GM18951 (cell line): Measurements from ENCODE around the gene RASGRP3.

Experiments used
- POLR2A ChIP-seq: IDR thresholded peaks from 4 replicates; pipeline ENCODE4 v1.6.1; 2011; ENCODE audit warnings: mild to moderate bottlenecking; ENCODE audit not compliant: insufficient read length, insufficient read depth; ENCODE audit errors: extremely low read depth
- in situ Hi-C: fragments of 300-500 bp; cut with MboI; formaldehyde crosslinking; loops from one replicate; pipeline ENCODE4 v1.12.0; 2022; ENCODE audit warnings: low sequenced_read_pairs, mixed read lengths, inconsistent platforms; ENCODE audit not compliant: unreplicated experiment

The RASGRP3 gene

GRCh38 chr2:33599175-33599942, 122.9 kb downstream of the RASGRP3 start, which contains the start of gene FAM98A:
Gene FAM98A (minus strand): TSS chr2:33599299. CDS start chr2:33599221, 78 bp downstream.
- in situ Hi-C loops = no loop called here
- TF ChIP-seq POLR2A = peak; percentile 68

- TF ChIP-seq POLR2A = no peak
- in situ Hi-C loops = no loop called here
Observed at GRCh38 chr2:33599943-33600192, 123.4 kb downstream of the RASGRP3 start.

- no peak for TF ChIP-seq POLR2A
- in situ Hi-C loops = no loop called here
Observed at GRCh38 chr2:33602201-33602830, 125.9 kb downstream of the RASGRP3 start.

- no peak for TF ChIP-seq POLR2A
- in situ Hi-C loops = no loop called here
Observed at GRCh38 chr2:33603416-33603815, 127.0 kb downstream of the RASGRP3 start.

GRCh38 chr2:33605056-33605455, 128.6 kb downstream of the RASGRP3 start:
- no peak for TF ChIP-seq POLR2A
- in situ Hi-C loops = no loop called here

- TF ChIP-seq POLR2A = no peak
- in situ Hi-C loops = no loop called here
Observed at GRCh38 chr2:33606100-33606499, 129.7 kb downstream of the RASGRP3 start.

GRCh38 chr2:33606622-33607021, 130.2 kb downstream of the RASGRP3 start:
- in situ Hi-C loops = no loop called here
- no peak for TF ChIP-seq POLR2A

GRCh38 chr2:33607251-33607721, 130.8 kb downstream of the RASGRP3 start:
- no peak for TF ChIP-seq POLR2A
- in situ Hi-C loops = no loop called here

- in situ Hi-C loops = no loop called here
- no peak for TF ChIP-seq POLR2A
Observed at GRCh38 chr2:33607905-33608304, 131.5 kb downstream of the RASGRP3 start.

- TF ChIP-seq POLR2A = no peak
- in situ Hi-C loops = no loop called here
Observed at GRCh38 chr2:33614190-33614589, 137.7 kb downstream of the RASGRP3 start.
